D341Med (cell line): ENCODE data around the gene FREM3.
A peak's percentile ranks its signal among the peaks of the same experiment; 100 is the strongest.
"Not testable (repeated sequence)": the region's sequence is repeated elsewhere in the genome, so short reads cannot be mapped to it uniquely, and the experiment has no call there.

Experiments
- DNase-seq: peaks from one replicate; pipeline ENCODE4 v3.0.0; 2012; ENCODE audit warnings: low spot score

Gene FREM3

GRCh38 chr4:143700416-143701352 lies at the start of gene FREM3:
Gene FREM3, minus strand, starts transcription at chr4:143700675. Its CDS starts 0 bp downstream, at chr4:143700675.
- DNase-seq = peak; percentile 66

GRCh38 chr4:143745874-143746273 lies 45.4 kb upstream of the FREM3 start:
- no peak for DNase-seq

GRCh38 chr4:143743591-143743990 lies 43.1 kb upstream of the FREM3 start:
- no peak for DNase-seq

- DNase-seq = no peak
Observed at GRCh38 chr4:143742834-143743233, 42.4 kb upstream of the FREM3 start.

GRCh38 chr4:143736861-143737260 lies 36.4 kb upstream of the FREM3 start:
- DNase-seq = no peak

- DNase-seq = not testable (repeated sequence)
Observed at GRCh38 chr4:143736061-143736460, 35.6 kb upstream of the FREM3 start.

GRCh38 chr4:143728166-143728565 lies 27.7 kb upstream of the FREM3 start:
- no peak for DNase-seq

- no peak for DNase-seq
Observed at GRCh38 chr4:143726714-143727113, 26.2 kb upstream of the FREM3 start.

GRCh38 chr4:143721317-143721716 lies 20.8 kb upstream of the FREM3 start:
- DNase-seq = no peak

- DNase-seq = not testable (repeated sequence)
Observed at GRCh38 chr4:143718748-143719147, 18.3 kb upstream of the FREM3 start.

- no peak for DNase-seq
Observed at GRCh38 chr4:143713955-143714625, 13.6 kb upstream of the FREM3 start.

GRCh38 chr4:143713553-143713952 lies 13.1 kb upstream of the FREM3 start:
- no peak for DNase-seq

GRCh38 chr4:143712155-143712550 lies 11.7 kb upstream of the FREM3 start:
- no peak for DNase-seq

GRCh38 chr4:143711543-143712154 lies 11.2 kb upstream of the FREM3 start:
- DNase-seq = no peak

GRCh38 chr4:143701365-143701764 lies 890 bp upstream of the FREM3 start:
- no peak for DNase-seq

- DNase-seq = no peak
Observed at GRCh38 chr4:143700046-143700415, 444 bp downstream of the FREM3 start.

- DNase-seq = no peak
Observed at GRCh38 chr4:143699331-143700045, 987 bp downstream of the FREM3 start.

- no peak for DNase-seq
Observed at GRCh38 chr4:143693856-143694255, 6.6 kb downstream of the FREM3 start.

- no peak for DNase-seq
Observed at GRCh38 chr4:143692241-143692640, 8.2 kb downstream of the FREM3 start.

GRCh38 chr4:143679434-143679833 lies 21.0 kb downstream of the FREM3 start:
- DNase-seq = no peak

GRCh38 chr4:143673629-143674028 lies 26.8 kb downstream of the FREM3 start:
- not testable (repeated sequence) for DNase-seq

GRCh38 chr4:143668930-143669552 lies 31.4 kb downstream of the FREM3 start:
- no peak for DNase-seq
